HCT116 (cell line): ENCODE results near the gene HJURP. TPM values are rescaled to one million over a fixed set of nuclear protein-coding genes. Genes with fewer than 3 reads are reported as not detected.

Experiments used
- ATAC-seq: fragments of 200-7000 bp; cut with Tn5 transposase; 2 replicates; pipeline ENCODE4 v1.9.1; 2020; ENCODE audit warnings: mild to moderate bottlenecking, moderate library complexity
- BruUV-seq: library from RNA; stranded (reverse); fragments of 400-500 nt; replicated peaks from 2 replicates; lab custom pipeline; 2021; lab: Mats Ljungman, UMichigan
- CTCF ChIA-PET: fragments of 300-600 bp; sonication (Branson Sonifier 250); formaldehyde crosslinking; loops from one replicate; lab custom pipeline; 2021; ENCODE audit warnings: antibody characterized with exemption; lab: Charles Lee
- POLR2A ChIA-PET: fragments of 300-600, 350-600 bp; sonication (Branson Sonifier 250); formaldehyde crosslinking; loops from one replicate; lab custom pipeline; 2021; ENCODE audit warnings: antibody characterized with exemption; lab: Charles Lee
- RAD21 ChIA-PET, 2 experiments: fragments of 300-600 bp; sonication (Branson Sonifier 250); formaldehyde crosslinking; loops; one replicate each; lab custom pipeline; 2023; ENCODE audit warnings: low total read pairs in 2 of 2; ENCODE audit not compliant: uncharacterized antibody in 2 of 2, unreplicated experiment in 2 of 2, low non-redundant PET in 1 of 2; lab: Charles Lee
- DNase-seq: peaks from one replicate; pipeline ENCODE4 v3.0.0-alpha.2; 2010; ENCODE audit warnings: low read depth, low spot score
- H2AFZ ChIP-seq: fragments of 200-600 bp; shearing (Covaris generic), sonication (generic); 2 replicates; pipeline ENCODE4 v1.6.1; 2017; ENCODE audit warnings: low read depth, mixed run types, mixed read lengths, antibody characterized with exemption, low read length; ENCODE audit not compliant: poor library complexity, severe bottlenecking
- H3K27ac ChIP-seq: 2 replicates; pipeline ENCODE4 v1.5.1; 2012; ENCODE audit warnings: low read depth, low read length
- H3K27me3 ChIP-seq: fragments of 200-600 bp; sonication (generic); 2 replicates; pipeline ENCODE4 v1.6.1; 2016; ENCODE audit warnings: mixed run types, low read length, mixed read lengths; ENCODE audit not compliant: insufficient read depth
- H3K36me3 ChIP-seq, 2 experiments: fragments of 200-500 bp in 1 of 2; fragments of 200-600 bp in 1 of 2; sonication (Bioruptor generic) in 1 of 2; sonication (generic) in 1 of 2; 2 replicates each; pipeline versions ENCODE4 v1.5.1 to v1.6.1; 2014 to 2016; ENCODE audit warnings: low read length in 2 of 2, inconsistent platforms in 1 of 2, mixed read lengths in 1 of 2, mixed run types in 1 of 2; ENCODE audit not compliant: insufficient read depth in 2 of 2, control insufficient read depth in 1 of 2
- H3K4me1 ChIP-seq, 2 experiments: fragments of 200-600 bp in 1 of 2; sonication (generic) in 1 of 2; 2 replicates each; pipeline versions ENCODE4 v1.5.1 to v1.6.1; 2012 to 2017; ENCODE audit warnings: low read length in 2 of 2, inconsistent platforms in 1 of 2, mild to moderate bottlenecking in 1 of 2, mixed read lengths in 1 of 2, mixed run types in 1 of 2, moderate library complexity in 1 of 2; ENCODE audit not compliant: insufficient read depth in 2 of 2, control insufficient read depth in 1 of 2
- H3K4me2 ChIP-seq: fragments of 200-600 bp; sonication (generic); 2 replicates; pipeline ENCODE4 v1.6.1; 2017; ENCODE audit warnings: mixed run types, low read length, mixed read lengths
- H3K4me3 ChIP-seq, 2 experiments: fragments of 200-600 bp in 1 of 2; sonication (generic) in 1 of 2; replicated peaks in 1 of 2; 2 replicates each; pipeline ENCODE4 v1.5.1; 2011 to 2016; ENCODE audit warnings: low read length in 2 of 2, control low read depth in 1 of 2, low read depth in 1 of 2, mild to moderate bottlenecking in 1 of 2, mixed read lengths in 1 of 2, mixed run types in 1 of 2
- H3K79me2 ChIP-seq: fragments of 200-600 bp; sonication (generic); 2 replicates; pipeline ENCODE4 v1.6.1; 2017; ENCODE audit warnings: mild to moderate bottlenecking, mixed run types, low read length, moderate library complexity, mixed read lengths; ENCODE audit not compliant: insufficient read depth
- H3K9ac ChIP-seq: fragments of 200-600 bp; sonication (generic); 2 replicates; pipeline ENCODE4 v1.6.1; 2016; ENCODE audit warnings: low read length, mixed read lengths
- H3K9me2 ChIP-seq: fragments of 200-600 bp; sonication (generic), shearing (Covaris generic); 2 replicates; pipeline ENCODE4 v1.6.1; 2017; ENCODE audit warnings: mixed run types, mild to moderate bottlenecking, moderate library complexity; ENCODE audit not compliant: insufficient read depth
- H3K9me3 ChIP-seq, 2 experiments: fragments of 200-500 bp in 1 of 2; fragments of 200-600 bp in 1 of 2; sonication (Bioruptor generic) in 1 of 2; sonication (generic) in 1 of 2; 2 replicates each; pipeline ENCODE4 v1.6.1; 2014 to 2017; ENCODE audit warnings: low read length in 2 of 2, mixed read lengths in 2 of 2, inconsistent platforms in 1 of 2, low read depth in 1 of 2, mild to moderate bottlenecking in 1 of 2, mixed run types in 1 of 2, moderate library complexity in 1 of 2; ENCODE audit not compliant: control insufficient read depth in 1 of 2, insufficient read depth in 1 of 2
- H4K20me1 ChIP-seq: fragments of 200-600 bp; sonication (generic), shearing (Covaris generic); 2 replicates; pipeline ENCODE4 v1.6.1; 2017; ENCODE audit warnings: mixed run types, mild to moderate bottlenecking, moderate library complexity; ENCODE audit not compliant: insufficient read depth
- ATF3 ChIP-seq: IDR thresholded peaks from 2 replicates; pipeline ENCODE4 v1.6.1; 2012
- CTCF ChIP-seq, 3 experiments: fragments of 200-600 bp in 1 of 3; sonication (generic) in 1 of 3; IDR thresholded peaks in 2 of 3; conservative IDR thresholded peaks in 1 of 3; 2 replicates each; pipeline ENCODE4 v1.5.1; 2012 to 2017; ENCODE audit warnings: low read depth in 2 of 3, low read length in 2 of 3, antibody characterized with exemption in 1 of 3, borderline replicate concordance in 1 of 3, control low read depth in 1 of 3, mild to moderate bottlenecking in 1 of 3, mixed read lengths in 1 of 3, mixed run types in 1 of 3, moderate library complexity in 1 of 3; ENCODE audit not compliant: insufficient read depth in 1 of 3
- EZH2phosphoT487 ChIP-seq: fragments of 200-600 bp; IDR thresholded peaks from 2 replicates; pipeline ENCODE4 v1.6.1; 2018; ENCODE audit warnings: antibody characterized with exemption, borderline replicate concordance
- SRF ChIP-seq: IDR thresholded peaks from 2 replicates; pipeline ENCODE4 v1.6.1; 2012; ENCODE audit warnings: low read depth
- TCF7L2 ChIP-seq: IDR thresholded peaks from 2 replicates; pipeline ENCODE4 v1.7.0; 2011; ENCODE audit warnings: borderline replicate concordance, inconsistent platforms; ENCODE audit not compliant: insufficient read depth, insufficient read length; ENCODE audit errors: extremely low read depth
- YY1 ChIP-seq: IDR thresholded peaks from 2 replicates; pipeline ENCODE4 v1.6.1; 2011; ENCODE audit warnings: low read length, low read depth, moderate library complexity, mild to moderate bottlenecking; ENCODE audit not compliant: insufficient replicate concordance; ENCODE audit errors: extremely low read depth
- ZNF274 ChIP-seq: fragments of 200-500 bp; sonication (Bioruptor generic); IDR thresholded peaks from 2 replicates; pipeline ENCODE4 v1.6.1; 2014; ENCODE audit warnings: mild to moderate bottlenecking, low read depth, low read length, inconsistent platforms
- intact Hi-C: fragments of 100-400 bp; cut with micrococcal nuclease; formaldehyde crosslinking; loops from 2 replicates; pipeline ENCODE4 v1.10.0; 2022
- total RNA-seq: library from RNA; stranded (reverse); gene quantifications from one replicate; pipeline ENCODE4 v1.2.1, GENCODE V29; 2021; ENCODE audit not compliant: unreplicated experiment

The HJURP gene
- total RNA-seq, 1 experiment from 2014 or later: 64.1 TPM

- BruUV-seq: no TSS peak
- Histone ChIP-seq H3K4me3 (no peak overlapping the region), H3K79me2 (peaks cover 34% of the 10 kb centered on the region), H3K27me3 (no peaks in the 10 kb centered on the region), H3K4me1 (peaks cover 0 to 6% of the 10 kb centered on the region in 2 experiments; a peak in 2 of 4 replicates), H3K9me2 (no peaks in the 10 kb centered on the region), H4K20me1 (no peaks in the 10 kb centered on the region), H2AFZ (no peak overlapping the region), H3K9me3 (0 out of 4 replicates have a peak, but pooled peaks cover 0 to 3% of the 10 kb centered on the region in 2 experiments), H3K36me3 (peaks cover 0 to 12% of the 10 kb centered on the region in 2 experiments; a peak in 1 of 4 replicates), H3K27ac (no peak overlapping the region), H3K9ac (no peak overlapping the region), H3K4me2 (no peak overlapping the region)
- RAD21 ChIA-PET: no interaction called here
- 0 out of 2 replicates have a peak, but pooled peaks have one; percentile 35 for ATAC-seq
- POLR2A ChIA-PET: no interaction called here
- TF ChIP-seq ATF3 (no peak), YY1 (no peak), SRF (no peak), EZH2phosphoT487 (no peak), TCF7L2 (no peak), ZNF274 (no peak), CTCF (IDR thresholded peaks at IDR 0.05 in 2 of 3, conservative IDR thresholded peaks at IDR 0.05 in 1 of 3; ENCODE audit: borderline replicate concordance in 1 of 3, insufficient read depth in 1 of 3, low read depth in 2 of 3, low read length in 2 of 3) (peak in 2 of 3 experiments; percentile 37 to 56; a peak in 3 of 6 replicates)
- CTCF ChIA-PET: no interaction called here
- DNase-seq: no peak
- intact Hi-C loops: no loop called here
Measured at GRCh38 chr2:233865838-233866237, 11.5 kb upstream of the HJURP start.
